GM19324 (cell line): ENCODE results near the gene DOLPP1.

ENCODE experiments used
- ATAC-seq: cut with Tn5 transposase; IDR thresholded peaks from one replicate; pipeline ENCODE4 v1.9.1; 2021; ENCODE audit warnings: mild to moderate bottlenecking, moderate library complexity; ENCODE audit not compliant: unreplicated experiment, low FRiP score

DOLPP1 gene

DNA sequence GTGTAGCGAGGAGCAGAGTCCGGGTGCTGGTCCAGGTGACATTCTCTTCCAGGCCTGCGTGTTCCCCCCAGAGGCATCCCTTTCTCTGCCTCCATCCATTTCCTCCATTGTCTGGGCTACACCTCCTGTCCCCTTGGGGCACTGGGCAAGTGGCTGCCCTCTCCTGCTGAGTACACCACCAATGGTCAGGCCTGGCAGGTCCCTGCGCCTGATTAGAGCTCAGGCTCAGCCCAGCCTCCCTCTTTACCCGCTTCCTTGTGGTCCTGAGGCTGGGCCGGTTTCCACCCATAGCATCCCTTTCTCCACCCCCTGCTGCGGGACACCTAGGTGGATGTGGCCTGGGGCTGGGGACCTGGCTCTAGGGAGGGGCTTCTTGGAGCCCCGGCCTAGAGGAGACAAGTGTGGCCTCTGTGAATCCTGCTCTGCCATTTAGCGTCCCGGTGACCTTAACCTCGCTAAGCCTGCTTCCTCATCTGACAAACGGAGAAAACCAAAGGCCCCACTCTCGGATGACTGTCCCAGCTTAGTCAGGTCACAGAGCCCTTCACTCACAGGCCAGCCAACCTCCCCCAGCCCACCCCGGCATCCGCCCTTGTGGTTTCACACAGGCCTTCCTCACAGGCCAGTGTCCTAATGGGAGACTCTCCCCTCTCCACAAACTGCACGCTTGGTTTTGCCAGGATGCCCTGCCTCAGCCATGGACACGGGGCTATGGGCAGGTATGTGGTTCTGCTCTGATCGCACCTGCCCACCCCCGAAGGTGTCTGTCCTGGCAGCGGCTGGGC is 12.9 kb downstream of the DOLPP1 start:
- ATAC-seq: no peak

DNA sequence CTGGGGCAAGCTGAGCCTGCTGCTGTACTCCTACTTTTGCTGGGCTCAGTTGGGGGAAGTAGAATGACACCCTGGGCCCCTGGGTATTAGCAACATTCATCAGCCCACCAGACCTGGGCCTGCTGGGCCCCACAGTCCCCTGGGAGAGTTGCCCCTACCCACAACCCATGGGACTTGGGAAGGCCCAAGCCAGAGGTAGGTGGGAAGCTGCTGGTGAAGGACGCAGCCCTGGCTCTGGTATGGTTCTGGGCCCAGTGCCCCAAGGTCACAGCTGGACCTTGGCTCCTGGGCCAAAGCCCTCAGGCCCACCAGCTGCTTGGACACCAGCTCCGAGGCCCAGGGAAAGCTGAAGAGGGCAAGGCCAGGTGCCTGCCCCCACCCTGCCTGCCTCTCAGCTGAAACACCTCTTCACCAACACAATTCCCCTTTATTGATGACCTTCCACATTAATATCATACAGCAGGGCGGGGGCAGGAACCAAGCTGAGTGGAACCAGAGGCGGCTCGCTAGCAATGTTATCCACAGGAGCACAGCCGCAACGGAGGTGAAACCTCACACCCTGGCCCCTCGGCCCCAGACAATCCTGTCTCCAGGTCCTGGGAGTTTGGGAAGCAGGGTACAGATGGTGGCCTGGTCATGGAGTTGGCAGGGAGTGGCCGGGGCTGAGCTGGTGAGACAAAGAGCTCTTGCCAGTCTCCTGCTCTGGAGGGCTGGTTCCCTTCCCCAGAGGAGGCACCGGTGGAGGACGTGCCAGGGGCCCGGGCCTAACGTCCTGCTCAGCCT is 13.7 kb downstream of the DOLPP1 start:
- ATAC-seq: no peak

DNA sequence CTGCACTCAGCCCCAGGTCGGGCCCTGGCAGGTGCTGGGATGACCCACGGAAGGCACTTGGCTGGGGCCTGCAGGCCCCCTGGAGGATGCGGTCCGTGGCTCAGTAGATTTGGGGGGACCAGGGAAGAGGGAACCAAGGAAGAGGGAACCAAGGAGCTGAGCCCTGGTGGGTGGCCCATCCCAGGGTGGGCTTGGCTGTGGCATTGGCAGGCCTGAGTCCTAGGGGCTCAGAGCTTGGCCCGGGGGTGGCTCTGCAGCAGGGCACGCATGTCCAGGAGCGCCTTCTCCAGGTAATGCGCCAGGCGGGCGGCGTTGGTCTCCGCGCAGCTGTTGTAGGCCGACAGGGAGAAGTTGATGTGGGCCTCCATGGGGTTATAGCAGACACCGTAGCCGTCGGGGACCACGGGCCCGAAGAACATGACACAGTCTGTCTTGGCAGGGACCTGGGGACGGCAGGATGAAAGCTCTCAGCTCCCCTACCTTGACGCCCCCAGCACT is 14.3 kb downstream of the DOLPP1 start:
- ATAC-seq: no peak

DNA sequence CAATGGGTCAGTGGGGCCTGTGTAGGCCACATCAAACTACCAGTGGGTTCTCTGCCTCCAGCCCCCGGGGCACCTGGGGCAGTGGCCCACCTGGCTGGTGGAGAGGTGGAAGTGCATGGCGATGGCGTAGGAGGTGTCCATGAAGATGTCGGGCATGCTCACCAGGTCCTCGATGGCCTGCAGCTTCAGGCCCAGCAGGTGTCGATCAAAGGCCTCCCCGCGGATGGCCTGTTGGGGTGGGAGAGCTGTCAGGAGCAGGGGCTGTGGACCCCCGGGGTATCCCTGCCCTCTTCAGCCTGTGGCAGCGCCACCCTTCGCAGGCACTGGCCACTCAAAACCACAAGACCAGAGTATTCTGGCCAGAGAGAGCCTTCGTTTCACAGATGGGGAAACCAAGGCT is 15.0 kb downstream of the DOLPP1 start:
- ATAC-seq: no peak

DNA sequence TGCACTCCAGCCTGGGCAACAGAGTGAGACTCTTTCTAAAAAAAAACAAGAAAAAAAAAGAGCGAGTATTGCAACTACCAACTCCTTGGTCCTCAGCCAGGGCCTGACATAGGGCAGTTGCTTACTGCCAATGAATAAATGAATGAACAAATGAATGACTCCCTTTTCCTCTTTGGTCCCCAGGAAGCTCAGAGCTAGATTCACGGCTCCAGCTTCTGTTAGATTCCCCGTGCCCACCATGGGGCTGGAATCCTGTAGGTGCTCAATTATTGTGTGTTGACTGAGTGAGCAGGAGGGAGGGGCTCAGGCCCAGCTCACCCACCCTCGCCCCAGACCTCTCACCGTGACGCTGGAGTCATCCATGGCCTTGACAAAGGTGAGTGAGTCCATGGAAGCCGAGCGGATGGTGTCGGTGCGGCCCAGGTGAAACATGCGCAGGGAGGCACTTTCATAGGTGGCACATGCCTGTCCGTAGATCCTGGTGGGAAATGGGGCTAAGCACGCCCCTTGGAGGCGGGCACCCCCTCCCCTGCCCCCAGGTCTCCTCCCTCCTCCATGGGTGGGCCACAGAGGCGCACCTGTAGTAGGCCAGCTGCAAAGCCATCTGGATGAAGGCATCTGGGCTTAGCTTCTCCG is 16.9 kb downstream of the DOLPP1 start:
- ATAC-seq: no peak

DNA sequence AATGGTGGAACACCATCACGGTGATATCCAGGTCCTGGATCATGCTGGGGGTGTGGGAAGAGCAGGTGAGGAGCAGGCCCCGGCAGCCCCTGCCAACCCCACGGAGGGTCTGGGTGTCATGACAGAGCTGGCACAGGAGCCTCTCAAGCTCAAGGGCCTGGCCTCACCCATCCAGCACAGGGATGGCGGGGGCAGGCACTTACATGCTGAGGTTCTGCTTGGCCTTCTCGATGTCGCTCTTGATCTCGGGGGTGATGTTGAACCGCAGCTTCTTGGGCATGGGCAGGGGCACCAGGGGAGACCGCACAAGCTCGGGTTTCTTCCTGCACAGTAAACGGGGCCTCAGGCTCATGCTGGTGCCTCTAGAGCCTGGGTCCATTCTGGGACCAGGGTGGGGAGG is 17.4 kb downstream of the DOLPP1 start:
- ATAC-seq: no peak

DNA sequence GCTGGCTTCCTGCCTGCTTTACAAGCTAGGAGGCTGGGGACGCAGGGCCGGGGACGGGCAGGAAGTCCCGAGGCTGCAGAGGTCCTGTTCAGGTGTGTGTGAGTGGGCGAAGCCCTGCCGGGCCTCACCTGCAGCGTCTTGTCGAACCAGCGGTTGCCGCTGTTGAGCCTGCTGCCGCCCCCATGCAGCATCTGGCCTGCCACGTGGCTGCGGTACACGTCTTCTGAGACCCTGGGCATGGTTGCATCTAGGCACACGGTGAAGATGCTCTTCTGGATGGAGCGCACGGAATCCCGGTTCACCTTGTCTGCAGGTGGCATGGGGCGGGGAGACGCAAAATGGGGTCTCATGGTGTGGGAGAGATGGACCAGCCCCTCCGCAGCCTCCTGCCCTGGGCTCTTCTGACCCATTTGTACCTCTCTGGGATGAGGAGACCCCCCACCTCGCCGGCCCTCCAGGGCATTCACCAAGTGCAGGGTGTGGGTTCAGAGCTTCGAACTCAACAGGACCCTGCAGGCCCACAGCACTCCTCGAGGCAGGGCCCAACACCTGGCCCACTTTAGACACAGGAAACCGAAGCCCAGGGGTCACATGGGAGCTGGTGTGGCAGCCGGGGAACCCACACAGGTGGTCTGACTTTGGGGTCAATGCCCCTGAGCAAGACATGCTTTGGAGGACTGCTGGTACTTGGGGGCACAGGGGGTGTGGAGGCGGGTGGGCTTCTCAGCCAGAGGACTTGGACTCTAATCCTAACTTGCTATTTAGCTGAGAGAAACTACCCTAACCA is 19.7 kb downstream of the DOLPP1 start:
- ATAC-seq: no peak

DNA sequence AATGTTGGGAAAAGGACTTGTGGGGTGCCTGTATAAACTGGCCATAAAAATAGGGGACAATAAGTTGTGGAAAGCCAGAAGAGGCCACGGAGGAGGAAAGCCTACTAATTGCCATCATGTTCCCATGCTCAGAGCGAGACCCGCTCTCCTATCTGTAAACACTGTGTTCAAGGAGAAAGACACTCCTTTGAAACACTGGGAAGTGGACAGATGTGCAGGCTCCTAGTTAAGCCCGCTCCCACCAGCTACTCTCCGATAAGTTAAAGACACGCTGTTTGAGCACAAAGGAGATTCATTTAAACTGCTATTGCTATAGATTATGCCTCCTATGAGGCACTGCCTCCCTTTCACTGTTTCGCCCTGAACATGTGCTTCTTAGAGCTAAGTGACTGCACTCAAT is 20.4 kb downstream of the DOLPP1 start:
- ATAC-seq: no peak

DNA sequence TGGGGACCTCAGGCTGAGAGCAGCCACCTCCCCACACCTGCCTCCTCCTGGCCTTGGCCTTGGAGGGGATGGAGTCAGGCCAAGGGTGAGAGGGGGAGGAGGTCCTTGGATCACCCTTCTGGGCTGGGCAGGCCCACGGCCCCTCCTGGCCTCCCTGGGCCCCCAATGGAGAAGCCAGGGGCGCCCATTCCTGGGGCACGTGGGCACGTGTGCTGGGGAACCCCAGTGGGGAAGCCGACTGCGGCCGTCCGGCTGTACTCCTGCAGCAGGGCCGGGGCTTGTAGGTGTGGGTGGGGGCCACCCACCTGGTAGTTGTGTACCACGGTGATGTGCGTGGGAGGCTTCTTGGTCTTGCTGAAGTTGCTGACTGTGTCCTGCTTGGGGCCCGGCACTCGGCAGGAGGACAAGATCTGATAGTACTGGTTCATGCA is 21.2 kb downstream of the DOLPP1 start:
- no peak for ATAC-seq

DNA sequence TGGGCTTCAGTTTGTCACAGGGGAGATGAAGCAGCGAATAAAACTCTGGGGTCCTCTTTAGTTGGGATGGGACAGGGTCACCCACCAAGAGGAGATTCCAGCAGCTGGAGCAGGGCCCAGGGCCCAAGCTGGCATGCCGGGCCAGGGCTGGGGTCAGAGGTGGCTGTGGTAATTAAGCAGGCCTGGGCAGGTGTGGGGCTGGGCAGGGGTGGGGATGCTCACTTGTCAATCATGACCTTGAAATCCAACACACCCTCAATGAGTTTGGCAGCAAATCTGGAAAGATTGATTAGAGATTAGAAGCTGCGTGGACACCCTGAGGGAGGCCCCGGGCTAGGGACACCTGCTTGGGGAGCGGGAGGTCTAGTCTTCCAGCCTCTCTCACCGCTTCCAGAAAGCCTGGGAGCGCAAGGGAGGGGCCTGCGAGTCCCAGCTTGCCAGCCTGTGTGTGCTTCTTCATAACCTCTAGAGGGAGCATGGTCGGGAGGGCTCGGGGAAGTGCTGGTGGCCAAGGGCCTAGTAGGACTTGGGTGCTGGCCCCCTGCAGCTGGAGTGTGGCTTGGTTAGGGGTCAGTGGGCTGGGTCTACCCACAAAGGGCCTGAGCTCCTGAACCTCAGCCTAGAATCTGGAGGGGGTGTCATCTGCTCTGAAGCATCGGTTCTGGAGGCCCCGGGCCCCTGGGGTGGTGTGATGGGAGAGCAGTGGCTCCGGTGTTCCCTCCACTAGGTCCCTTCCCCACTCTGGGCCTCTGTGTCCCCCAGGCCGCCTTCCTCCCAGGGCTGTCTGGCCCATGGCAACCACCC is 22.1 kb downstream of the DOLPP1 start:
- no peak for ATAC-seq

DNA sequence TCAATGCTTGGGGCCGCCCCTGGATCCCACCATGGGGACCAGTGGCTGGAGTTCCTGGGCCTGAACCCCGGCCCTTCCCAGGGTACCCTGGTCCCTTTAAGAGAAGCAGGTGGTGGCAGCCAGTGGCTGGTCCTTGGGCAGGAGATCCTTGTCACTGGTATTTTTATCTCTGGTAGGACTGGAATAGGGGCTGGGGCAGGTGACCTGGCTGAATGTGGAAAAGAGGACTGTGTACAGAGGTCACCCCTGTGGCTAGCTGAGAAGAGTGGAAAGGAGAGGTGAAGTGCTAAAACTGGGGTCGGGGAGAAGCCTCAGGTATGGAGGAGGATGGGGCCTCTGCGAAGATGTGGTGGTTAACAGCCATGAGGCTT is 22.7 kb downstream of the DOLPP1 start:
- no peak for ATAC-seq

DNA sequence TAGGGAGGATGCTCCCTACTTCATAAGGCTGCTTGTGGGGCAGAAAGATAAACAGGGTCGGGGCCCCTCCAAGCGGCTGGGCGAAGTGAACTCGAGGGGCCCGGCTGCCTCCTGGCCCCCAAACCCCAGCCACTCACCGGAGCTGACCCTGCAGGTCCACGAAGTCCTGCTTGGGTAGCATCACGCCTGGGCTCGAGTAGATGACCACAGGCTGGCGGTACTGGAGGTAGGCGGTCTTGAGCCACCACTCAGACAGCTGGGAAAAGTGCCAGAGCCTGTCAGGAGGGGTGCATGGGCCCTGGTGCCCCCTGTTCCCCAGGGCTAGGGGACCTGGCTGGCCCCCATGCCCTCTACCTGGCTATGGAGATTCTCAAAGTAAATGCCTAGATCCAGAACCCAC is 23.1 kb downstream of the DOLPP1 start:
- no peak for ATAC-seq

DNA sequence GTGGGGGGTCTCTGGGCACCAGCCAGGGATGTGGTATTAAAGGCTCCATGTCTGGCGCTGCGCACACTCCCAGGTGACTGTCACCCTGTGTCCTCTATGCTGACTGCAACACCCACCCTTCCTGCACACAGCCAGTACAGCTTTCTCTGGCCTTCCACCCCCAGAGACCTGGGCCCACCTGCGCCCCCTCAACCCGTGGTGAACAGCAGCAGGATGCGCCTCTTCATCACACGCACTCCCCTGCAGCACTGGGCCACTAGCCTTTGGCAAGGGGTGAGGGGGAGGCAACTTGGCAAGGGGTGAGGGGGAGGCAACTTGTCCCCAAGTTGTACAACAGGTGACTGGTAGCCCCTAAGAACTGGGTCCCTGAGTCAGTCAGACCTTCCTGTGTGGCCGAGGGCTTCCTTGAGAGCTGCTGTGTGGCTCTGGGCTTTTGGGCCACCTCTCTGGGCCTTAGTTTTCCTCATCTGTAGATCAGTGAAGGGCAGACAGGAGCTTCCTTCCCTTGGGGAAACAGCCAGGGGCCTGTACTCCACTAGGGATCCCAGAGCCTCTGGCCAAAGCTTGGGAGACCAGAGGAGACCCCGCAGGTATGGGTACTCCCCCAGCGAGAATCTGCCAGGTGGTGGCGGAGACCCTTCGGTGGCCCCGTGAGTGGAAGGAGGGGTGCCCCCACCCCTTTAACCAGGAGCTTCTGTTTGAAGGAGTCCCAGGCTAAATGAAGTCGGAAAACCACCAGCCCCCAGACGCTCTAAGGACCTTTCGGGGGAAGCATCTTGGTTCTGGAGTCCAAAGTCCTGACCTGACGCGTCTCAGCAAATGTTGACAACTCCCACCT is 25.2 kb downstream of the DOLPP1 start:
- ATAC-seq: no peak

DNA sequence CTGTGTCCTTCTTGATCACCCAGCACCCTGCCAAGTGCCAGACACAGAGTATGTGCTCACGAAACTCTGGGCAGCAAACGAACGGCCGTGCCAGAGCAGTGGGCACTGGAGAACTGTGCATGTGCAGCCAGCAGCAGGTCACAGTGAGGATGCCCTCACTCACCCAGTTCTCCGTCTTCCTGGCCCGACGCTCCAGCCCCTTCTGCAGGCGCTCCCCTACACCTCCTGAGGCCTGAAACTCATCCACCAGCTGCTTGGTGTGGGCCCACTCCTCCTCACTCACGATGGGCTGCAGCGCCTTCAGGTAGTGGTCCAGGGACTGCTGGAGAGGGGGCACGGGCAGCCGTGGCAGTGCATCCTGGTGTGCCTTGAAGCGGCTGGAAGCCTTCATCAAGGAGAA is 26.7 kb downstream of the DOLPP1 start:
- ATAC-seq: no peak

DNA sequence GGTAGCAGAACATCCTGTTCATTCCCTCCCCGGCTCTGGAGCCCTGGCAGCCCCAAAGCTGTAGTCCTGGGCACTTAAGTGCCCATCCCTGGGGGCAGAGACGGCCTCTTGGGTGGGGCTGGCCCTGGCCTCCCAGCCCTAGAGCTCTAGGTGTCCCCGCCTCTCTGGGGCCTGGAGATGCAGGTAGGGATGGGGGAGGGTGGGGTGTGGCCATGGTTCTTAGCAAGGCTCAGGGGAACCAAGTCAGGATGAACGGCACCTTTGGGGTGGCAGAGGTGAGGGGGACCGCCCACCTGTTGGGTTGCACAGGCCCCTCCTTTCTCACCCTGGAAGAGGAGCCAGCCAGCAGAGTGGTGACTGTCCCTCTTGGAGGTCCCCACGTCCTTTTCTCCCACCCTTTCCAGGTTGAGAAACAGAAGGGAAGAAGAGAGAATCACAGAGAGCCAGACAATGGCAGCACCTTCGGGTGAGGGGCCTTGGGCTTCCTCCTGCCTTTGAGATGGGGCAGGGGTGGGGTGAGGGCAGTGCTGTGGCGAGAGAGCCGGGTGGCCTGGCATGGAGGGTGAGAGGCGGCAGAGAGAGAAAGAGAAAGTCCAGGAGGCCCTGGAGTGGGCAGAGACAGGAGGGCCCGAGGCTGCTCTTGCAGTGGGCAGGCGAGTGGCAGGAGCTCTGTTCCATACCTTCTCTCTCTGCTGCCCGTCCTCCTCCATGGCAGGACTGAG is 27.3 kb downstream of the DOLPP1 start:
- ATAC-seq: no peak

DNA sequence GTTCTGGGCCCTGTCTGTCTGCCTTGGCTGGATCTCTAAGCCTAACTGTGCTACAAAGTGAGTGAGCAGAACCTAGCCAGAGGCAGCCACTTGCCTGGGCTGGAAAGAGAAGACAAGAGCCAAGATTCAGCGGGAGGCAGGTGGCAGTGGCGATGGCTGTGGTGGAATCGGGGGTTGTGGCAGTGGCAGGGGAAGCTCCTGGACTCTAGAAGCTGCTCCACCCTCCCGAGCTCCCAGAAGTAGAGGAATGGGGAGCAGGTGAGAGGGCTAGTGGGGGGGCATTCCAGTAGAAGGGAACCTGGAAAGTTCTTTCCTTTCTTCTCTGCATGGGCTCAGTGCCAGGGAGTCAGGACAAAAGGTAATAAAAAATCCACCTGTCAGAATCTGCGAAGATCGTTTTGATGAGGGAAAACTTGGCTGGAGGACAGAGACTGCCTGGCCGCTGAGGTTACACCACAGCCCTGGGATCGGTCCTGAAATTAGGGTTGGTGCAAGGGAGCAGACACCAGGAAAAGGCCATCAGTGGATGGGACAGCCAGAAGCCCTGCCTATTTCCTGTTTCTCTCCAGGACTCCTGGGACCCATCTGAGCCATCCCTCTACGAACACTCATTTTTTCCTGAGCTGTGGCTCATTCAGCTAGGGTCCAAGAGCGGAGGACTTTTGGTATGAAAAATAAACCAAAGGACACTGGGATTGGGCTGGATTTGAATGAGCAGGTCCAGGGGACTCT is 28.1 kb downstream of the DOLPP1 start:
- ATAC-seq: no peak

DNA sequence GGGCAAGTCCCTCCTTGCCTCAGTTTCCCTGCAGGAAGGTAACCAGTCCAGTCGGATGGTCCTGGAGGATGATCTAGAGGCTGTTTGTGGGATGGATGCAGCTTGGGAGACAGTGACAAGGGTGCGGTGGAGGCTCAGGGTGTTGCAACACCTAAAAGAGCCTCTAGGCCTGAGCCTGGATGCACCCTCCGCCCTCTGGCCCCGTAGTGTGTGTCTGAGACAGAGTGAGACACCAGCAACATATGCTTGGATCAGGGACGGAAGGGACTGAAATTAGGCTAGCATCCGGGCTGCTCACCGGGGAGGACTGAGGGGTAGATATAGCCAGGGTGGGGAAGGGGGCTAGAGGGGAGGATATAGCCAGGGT is 28.6 kb downstream of the DOLPP1 start:
- no peak for ATAC-seq
